Osteoblast (primary cell): ENCODE results near the gene BLOC1S4. TPM values are rescaled to one million over a fixed set of nuclear protein-coding genes. Genes with fewer than 3 reads are reported as not detected.

Experiments
- DNase-seq: peaks from one replicate; pipeline ENCODE4 v3.0.0; 2011; ENCODE audit warnings: low spot score, mixed read lengths; ENCODE audit not compliant: insufficient read length; ENCODE audit errors: missing footprints
- H2AFZ ChIP-seq: 2 replicates; pipeline ENCODE4 v1.6.0; 2011; ENCODE audit warnings: mild to moderate bottlenecking, low read length
- H3K27ac ChIP-seq: 2 replicates; pipeline ENCODE4 v1.5.1; 2011; ENCODE audit warnings: mild to moderate bottlenecking, low read depth, low read length, moderate library complexity
- H3K27me3 ChIP-seq: 2 replicates; pipeline ENCODE4 v1.6.0; 2012; ENCODE audit warnings: mild to moderate bottlenecking, control low read depth, inconsistent platforms, low read length, moderate library complexity; ENCODE audit not compliant: insufficient read depth
- H3K36me3 ChIP-seq: 2 replicates; pipeline ENCODE4 v1.5.1; 2011; ENCODE audit warnings: mild to moderate bottlenecking, low read length, control low read depth, moderate library complexity; ENCODE audit not compliant: insufficient read depth
- H3K4me1 ChIP-seq: 2 replicates; pipeline ENCODE4 v1.5.1; 2011; ENCODE audit warnings: mild to moderate bottlenecking, low read length, control low read depth, moderate library complexity; ENCODE audit not compliant: insufficient read depth
- H3K4me2 ChIP-seq: 2 replicates; pipeline ENCODE4 v1.6.0; 2011; ENCODE audit warnings: mild to moderate bottlenecking, low read length; ENCODE audit not compliant: insufficient read depth
- H3K4me3 ChIP-seq: fragments of 200-600 bp; sonication (generic); 3 replicates; pipeline ENCODE4 v1.5.1; 2012; ENCODE audit warnings: mild to moderate bottlenecking, low read length, inconsistent platforms; ENCODE audit not compliant: insufficient read depth
- H3K79me2 ChIP-seq: 2 replicates; pipeline ENCODE4 v1.6.0; 2012; ENCODE audit warnings: mild to moderate bottlenecking, low read length, control low read depth, inconsistent platforms; ENCODE audit not compliant: insufficient read depth
- H3K9me3 ChIP-seq: 2 replicates; pipeline ENCODE4 v1.5.1; 2011; ENCODE audit warnings: low read depth, low read length, control low read depth
- H4K20me1 ChIP-seq: 2 replicates; pipeline ENCODE4 v1.6.0; 2012; ENCODE audit warnings: mild to moderate bottlenecking, low read length, control low read depth; ENCODE audit not compliant: insufficient read depth
- CTCF ChIP-seq: IDR thresholded peaks from 2 replicates; pipeline ENCODE4 v1.5.1; 2011; ENCODE audit warnings: mild to moderate bottlenecking, low read depth, low read length, moderate library complexity; ENCODE audit errors: extremely low read depth
- total RNA-seq: library from RNA; depleted of rRNA; stranded (reverse); fragments of >200 nt; gene quantifications from 2 replicates; pipeline ENCODE4 v1.2.3, GENCODE V29; 2012

Gene BLOC1S4
- total RNA-seq, 1 donor = 10.9 TPM

GRCh38 chr4:6710996-6711395, 5.0 kb upstream of the BLOC1S4 start:
- Histone ChIP-seq H3K4me2 (no peak overlapping the region), H2AFZ (no peak overlapping the region), H4K20me1 (peaks cover 25% of the 10 kb centered on the region), H3K4me3 (no peak overlapping the region), H3K4me1 (peaks cover 22% of the 10 kb centered on the region), H3K36me3 (peaks cover 10% of the 10 kb centered on the region), H3K9me3 (no peaks in the 10 kb centered on the region), H3K27ac (no peak overlapping the region), H3K27me3 (peaks cover 3% of the 10 kb centered on the region), H3K79me2 (peaks cover 37% of the 10 kb centered on the region)
- DNase-seq = no peak
- TF ChIP-seq CTCF = no peak

GRCh38 chr4:6714954-6715353, 1.0 kb upstream of the BLOC1S4 start:
- no peaks in the 10 kb centered on the region for H3K9me3 ChIP-seq
- TF ChIP-seq CTCF = no peak
- H3K27me3 ChIP-seq = peaks cover 3% of the 10 kb centered on the region
- H3K79me2 ChIP-seq = peaks cover 22% of the 10 kb centered on the region
- no peaks in the 10 kb centered on the region for H3K36me3 ChIP-seq
- peak; percentile 11 for DNase-seq
- peaks cover 16% of the 10 kb centered on the region for H3K4me1 ChIP-seq
- peak overlapping the region; percentile 74 for H2AFZ ChIP-seq
- no peak overlapping the region for H3K4me2 ChIP-seq
- H4K20me1 ChIP-seq = peaks cover 20% of the 10 kb centered on the region
- H3K27ac ChIP-seq = no peak overlapping the region
- no peak overlapping the region for H3K4me3 ChIP-seq

GRCh38 chr4:6715704-6716017, 313 bp upstream of the BLOC1S4 start:
- Histone ChIP-seq H2AFZ (peak overlapping the region; percentile 74), H3K9me3 (no peaks in the 10 kb centered on the region), H3K4me1 (peaks cover 12% of the 10 kb centered on the region), H3K27me3 (peaks cover 3% of the 10 kb centered on the region), H3K27ac (peak overlapping the region; percentile 79), H4K20me1 (peaks cover 20% of the 10 kb centered on the region), H3K4me3 (peak overlapping the region; percentile 93), H3K4me2 (peak overlapping the region; percentile 74), H3K36me3 (no peaks in the 10 kb centered on the region), H3K79me2 (peaks cover 22% of the 10 kb centered on the region)
- DNase-seq = no peak
- TF ChIP-seq CTCF = no peak

GRCh38 chr4:6716958-6717655, 1.1 kb downstream of the BLOC1S4 start:
- H2AFZ ChIP-seq = peak overlapping the region; percentile 74
- peaks cover 20% of the 10 kb centered on the region for H4K20me1 ChIP-seq
- peak; percentile 87 for DNase-seq

More at GRCh38 chr4:6716958-6717655, 1.1 kb downstream of the BLOC1S4 start:
- no peaks in the 10 kb centered on the region for H3K9me3 ChIP-seq
- H3K4me2 ChIP-seq = peak overlapping the region; percentile 74
- H3K4me3 ChIP-seq = peak overlapping the region; percentile 93
- H3K36me3 ChIP-seq = no peaks in the 10 kb centered on the region
- H3K4me1 ChIP-seq = peaks cover 11% of the 10 kb centered on the region
- no peaks in the 10 kb centered on the region for H3K27me3 ChIP-seq
- peaks cover 22% of the 10 kb centered on the region for H3K79me2 ChIP-seq
- TF ChIP-seq CTCF = no peak
- H3K27ac ChIP-seq = peak overlapping the region; percentile 79
